GM23338 (cell line): ENCODE measurements around the gene SLN. TPM values are rescaled to one million over a fixed set of nuclear protein-coding genes. Genes with fewer than 3 reads are reported as not detected.

Experiments
- ATAC-seq: fragments of 200-7000 bp; cut with Tn5 transposase; 3 replicates; pipeline ENCODE4 v1.9.1; 2020
- DNase-seq: peaks from one replicate; pipeline ENCODE4 v3.0.0-alpha.2; 2015; ENCODE audit warnings: low spot score
- H2AFZ ChIP-seq: fragments of 200-600 bp; sonication (generic); 2 replicates; pipeline ENCODE4 v1.8.0; 2016; ENCODE audit warnings: antibody characterized with exemption, mild to moderate bottlenecking, moderate library complexity
- H3F3A ChIP-seq: fragments of 200-600 bp; sonication (generic); replicated peaks from 2 replicates; pipeline ENCODE4 v1.8.0; 2017; ENCODE audit warnings: antibody characterized with exemption, mixed run types, low read depth
- H3K27ac ChIP-seq: fragments of 200-600 bp; sonication (generic); 2 replicates; pipeline ENCODE4 v1.6.1; 2016; ENCODE audit warnings: low read depth
- H3K27me3 ChIP-seq: fragments of 200-600 bp; sonication (generic); 2 replicates; pipeline ENCODE4 v1.8.0; 2016; ENCODE audit warnings: mild to moderate bottlenecking, mixed run types, moderate library complexity; ENCODE audit not compliant: insufficient read depth
- H3K36me3 ChIP-seq: fragments of 200-600 bp; sonication (generic); 2 replicates; pipeline ENCODE4 v1.8.0; 2016; ENCODE audit warnings: mild to moderate bottlenecking; ENCODE audit not compliant: insufficient read depth
- H3K4me1 ChIP-seq: fragments of 200-600 bp; sonication (generic); 2 replicates; pipeline ENCODE4 v1.8.0; 2016; ENCODE audit warnings: mild to moderate bottlenecking, moderate library complexity; ENCODE audit not compliant: insufficient read depth
- H3K4me2 ChIP-seq: fragments of 200-600 bp; sonication (generic); 2 replicates; pipeline ENCODE4 v1.7.1; 2017; ENCODE audit warnings: mixed run types
- H3K4me3 ChIP-seq: fragments of 200-600 bp; sonication (generic); 2 replicates; pipeline ENCODE4 v1.6.1; 2016; ENCODE audit warnings: mixed run types
- H3K79me2 ChIP-seq: fragments of 200-600 bp; sonication (generic); replicated peaks from 2 replicates; pipeline ENCODE4 v1.8.0; 2017; ENCODE audit warnings: mild to moderate bottlenecking; ENCODE audit not compliant: insufficient read depth
- H3K9me2 ChIP-seq: fragments of 200-600 bp; sonication (generic); 2 replicates; pipeline ENCODE4 v1.8.0; 2017; ENCODE audit not compliant: insufficient read depth
- H4K20me1 ChIP-seq: fragments of 200-600 bp; sonication (generic); replicated peaks from 2 replicates; pipeline ENCODE4 v1.8.0; 2017; ENCODE audit warnings: mild to moderate bottlenecking; ENCODE audit not compliant: insufficient read depth
- H3K27ac Mint-ChIP-seq: 2 replicates; pipeline ENCODE4 v1.8.0; 2020; ENCODE audit warnings: inconsistent platforms, mild to moderate bottlenecking, moderate library complexity, mixed read lengths
- H3K27me3 Mint-ChIP-seq: 3 replicates; pipeline ENCODE4 v1.8.0; 2022; ENCODE audit warnings: low read depth, mild to moderate bottlenecking, moderate library complexity, mixed read lengths, inconsistent platforms; ENCODE audit not compliant: insufficient read depth, poor library complexity
- H3K36me3 Mint-ChIP-seq: 3 replicates; pipeline ENCODE4 v1.8.0; 2021; ENCODE audit warnings: low read depth, mild to moderate bottlenecking, inconsistent platforms, moderate library complexity, mixed read lengths
- H3K4me1 Mint-ChIP-seq: 3 replicates; pipeline ENCODE4 v1.8.0; 2020; ENCODE audit warnings: mild to moderate bottlenecking, inconsistent platforms, mixed read lengths
- H3K4me3 Mint-ChIP-seq: 3 replicates; pipeline ENCODE4 v1.8.0; 2021; ENCODE audit warnings: moderate library complexity, mild to moderate bottlenecking, inconsistent platforms, mixed read lengths
- H3K9me3 Mint-ChIP-seq: 3 replicates; pipeline ENCODE4 v1.8.0; 2020; ENCODE audit warnings: moderate library complexity, mild to moderate bottlenecking, inconsistent platforms, mixed read lengths
- ETS1 ChIP-seq: IDR thresholded peaks from 2 replicates; pipeline ENCODE4 v1.6.1; 2016; ENCODE audit warnings: antibody characterized with exemption
- EZH2 ChIP-seq: fragments of 200-600 bp; sonication (generic); IDR thresholded peaks from one replicate; pipeline ENCODE4 v1.8.0; 2017; ENCODE audit warnings: antibody characterized with exemption, mild to moderate bottlenecking, low read depth; ENCODE audit not compliant: unreplicated experiment
- JUNB ChIP-seq: IDR thresholded peaks from one replicate; pipeline ENCODE4 v1.6.1; 2016; ENCODE audit warnings: antibody characterized with exemption; ENCODE audit not compliant: unreplicated experiment
- POLR2AphosphoS5 ChIP-seq: IDR thresholded peaks from 2 replicates; pipeline ENCODE4 v1.6.1; 2016; ENCODE audit warnings: antibody characterized with exemption, low read depth
- REST ChIP-seq: IDR thresholded peaks from one replicate; pipeline ENCODE4 v1.6.1; 2018; ENCODE audit warnings: antibody characterized with exemption; ENCODE audit not compliant: unreplicated experiment
- ZNF114 ChIP-seq: fragments of 250-450 bp; sonication (Bioruptor Pico); IDR thresholded peaks from 2 replicates; pipeline ENCODE4 v1.5.0; 2020; ENCODE audit warnings: mild to moderate bottlenecking, moderate library complexity
- polyA plus RNA-seq: library from polyadenylated mRNA; unstranded; fragments of >200 nt; fragmentation: Nextera tagmentation; extraction: Ambion mirVana; gene quantifications from 2 replicates; pipeline ENCODE4 v1.2.1, GENCODE V29; 2016
- total RNA-seq: library from RNA; depleted of rRNA; stranded (reverse); fragments of >200 nt; shearing (Covaris generic); gene quantifications from 2 replicates; pipeline ENCODE4 v1.2.3, GENCODE V29; 2014

The SLN gene
- total and polyA plus RNA-seq, 2 experiments from 2014 or later = not detected

- no peaks in the 10 kb centered on the region for H3F3A ChIP-seq
- Mint-ChIP-seq H3K27me3 (no peaks in the 10 kb centered on the region), H3K9me3 (no peaks in the 10 kb centered on the region), H3K4me3 (no peak overlapping the region), H3K36me3 (no peaks in the 10 kb centered on the region), H3K27ac (no peak overlapping the region), H3K4me1 (peaks cover 3% of the 10 kb centered on the region; the same call in 1 of the 3 replicates)
- no peaks in the 10 kb centered on the region for H3K4me1 ChIP-seq
- no peaks in the 10 kb centered on the region for H3K9me2 ChIP-seq
- TF ChIP-seq REST (no peak), POLR2AphosphoS5 (no peak), ZNF114 (no peak), ETS1 (no peak)
- no peak overlapping the region for H3K4me3 ChIP-seq
- H3K27ac ChIP-seq = no peak overlapping the region
- no peak overlapping the region for H2AFZ ChIP-seq
- no peaks in the 10 kb centered on the region for H3K79me2 ChIP-seq
- DNase-seq = no peak
- no peak for ATAC-seq
- no peaks in the 10 kb centered on the region for H3K27me3 ChIP-seq
- H4K20me1 ChIP-seq = no peaks in the 10 kb centered on the region
- H3K4me2 ChIP-seq = no peak overlapping the region
- no peaks in the 10 kb centered on the region for H3K36me3 ChIP-seq
Measured at GRCh38 chr11:107716884-107717532, 5.2 kb upstream of the SLN start.

- Histone ChIP-seq H2AFZ (no peak overlapping the region), H3K27ac (no peak overlapping the region), H3K4me3 (no peak overlapping the region), H3K9me2 (no peaks in the 10 kb centered on the region), H3K4me1 (no peaks in the 10 kb centered on the region), H3K4me2 (no peak overlapping the region), H3K27me3 (peaks cover 5% of the 10 kb centered on the region; the same call in 1 of the 2 replicates), H3K79me2 (no peaks in the 10 kb centered on the region), H4K20me1 (no peaks in the 10 kb centered on the region), H3F3A (no peaks in the 10 kb centered on the region), H3K36me3 (no peaks in the 10 kb centered on the region)
- no peak overlapping the region for H3K27ac Mint-ChIP-seq
- no peaks in the 10 kb centered on the region for H3K27me3 Mint-ChIP-seq
- H3K36me3 Mint-ChIP-seq = no peaks in the 10 kb centered on the region
- H3K4me3 Mint-ChIP-seq = no peak overlapping the region
- H3K9me3 Mint-ChIP-seq = no peaks in the 10 kb centered on the region
- DNase-seq (no peak), ATAC-seq (no peak)
- H3K4me1 Mint-ChIP-seq = peaks cover 7% of the 10 kb centered on the region
- TF ChIP-seq JUNB (no peak), EZH2 (no peak)
Measured at GRCh38 chr11:107713009-107713408, 1.2 kb upstream of the SLN start.
